PFSK-1 (cell line): Measurements from ENCODE around the gene TNS1.

ENCODE experiments used
- FOXP2 ChIP-seq: optimal IDR thresholded peaks from 2 replicates; pipeline ENCODE3; 2011; ENCODE audit warnings: borderline replicate concordance, control low read depth, inconsistent platforms; ENCODE audit not compliant: insufficient read depth; ENCODE audit errors: extremely low read length, extremely low read depth
- POLR2AphosphoS5 ChIP-seq: IDR thresholded peaks from 2 replicates; pipeline ENCODE4 v1.6.1; 2012; ENCODE audit warnings: low read depth, mild to moderate bottlenecking, control low read depth, low read length, moderate library complexity
- REST ChIP-seq, 2 experiments: IDR thresholded peaks; 2 replicates each; pipeline versions ENCODE4 v1.6.1 to v1.8.0; 2011 to 2012; ENCODE audit warnings: low read depth in 2 of 2, low read length in 2 of 2, control low read depth in 1 of 2, inconsistent platforms in 1 of 2, mild to moderate bottlenecking in 1 of 2, moderate library complexity in 1 of 2; ENCODE audit not compliant: insufficient read depth in 1 of 2
- SIN3A ChIP-seq: IDR thresholded peaks from 2 replicates; pipeline ENCODE4 v1.6.1; 2012; ENCODE audit warnings: mild to moderate bottlenecking, low read length, moderate library complexity, borderline replicate concordance; ENCODE audit not compliant: insufficient read depth
- TAF1 ChIP-seq: IDR thresholded peaks from 2 replicates; pipeline ENCODE4 v1.6.1; 2012; ENCODE audit warnings: low read length, control low read depth, borderline replicate concordance; ENCODE audit not compliant: insufficient read depth

TNS1 gene

GRCh38 chr2:217774232-217774631, 228.6 kb downstream of the TNS1 start:
- TF ChIP-seq TAF1 = no peak
- TF ChIP-seq SIN3A = no peak
- no peak for TF ChIP-seq REST (IDR thresholded peaks at IDR 0.05; ENCODE audit: insufficient read depth in 1 of 2, low read depth in 2 of 2, low read length in 2 of 2)
- TF ChIP-seq POLR2AphosphoS5 = no peak
- TF ChIP-seq FOXP2 = no peak

GRCh38 chr2:217773539-217773938, 229.3 kb downstream of the TNS1 start:
- TF ChIP-seq FOXP2 (no peak), REST (IDR thresholded peaks at IDR 0.05; ENCODE audit: insufficient read depth in 1 of 2, low read depth in 2 of 2, low read length in 2 of 2) (no peak), TAF1 (no peak), SIN3A (no peak), POLR2AphosphoS5 (no peak)

GRCh38 chr2:217766356-217766755, 236.4 kb downstream of the TNS1 start:
- no peak for TF ChIP-seq TAF1
- no peak for TF ChIP-seq POLR2AphosphoS5
- TF ChIP-seq SIN3A = no peak
- TF ChIP-seq REST (IDR thresholded peaks at IDR 0.05; ENCODE audit: insufficient read depth in 1 of 2, low read depth in 2 of 2, low read length in 2 of 2) = no peak
- no peak for TF ChIP-seq FOXP2

- no peak for TF ChIP-seq REST (IDR thresholded peaks at IDR 0.05; ENCODE audit: insufficient read depth in 1 of 2, low read depth in 2 of 2, low read length in 2 of 2)
- no peak for TF ChIP-seq TAF1
- no peak for TF ChIP-seq SIN3A
- no peak for TF ChIP-seq POLR2AphosphoS5
- no peak for TF ChIP-seq FOXP2
These were observed 241.0 kb downstream of the TNS1 start for GRCh38 chr2:217761645-217762277.
